H9 (cell line): Measurements from ENCODE around the gene MAD1L1. TPM values are rescaled to one million over a fixed set of nuclear protein-coding genes. Genes with fewer than 3 reads are reported as not detected.

ENCODE experiments used
- DNase-seq: peaks from one replicate; pipeline ENCODE4 v3.0.0-alpha.2; 2017
- H2AFZ ChIP-seq: one replicate; pipeline ENCODE4 v1.6.1; 2013; ENCODE audit warnings: mild to moderate bottlenecking, low read length, control low read depth, moderate library complexity
- H2AK5ac ChIP-seq: 2 replicates; pipeline ENCODE4 v1.6.1; 2013; ENCODE audit warnings: low read length, control low read depth, mixed read lengths; ENCODE audit not compliant: insufficient read length
- H2BK120ac ChIP-seq: one replicate; pipeline ENCODE4 v1.6.1; 2013; ENCODE audit warnings: low read depth, mild to moderate bottlenecking, low read length, control low read depth, inconsistent platforms; ENCODE audit not compliant: poor library complexity, severe bottlenecking
- H2BK12ac ChIP-seq: 2 replicates; pipeline ENCODE4 v1.6.1; 2013; ENCODE audit warnings: low read length, control low read depth, mixed read lengths, low read depth; ENCODE audit not compliant: insufficient read length
- H2BK15ac ChIP-seq: 2 replicates; pipeline ENCODE4 v1.6.1; 2013; ENCODE audit warnings: low read depth, low read length, control low read depth
- H2BK20ac ChIP-seq: one replicate; pipeline ENCODE4 v1.6.1; 2013; ENCODE audit warnings: low read depth, mild to moderate bottlenecking, low read length, control low read depth, inconsistent platforms; ENCODE audit not compliant: poor library complexity, severe bottlenecking
- H2BK5ac ChIP-seq: 2 replicates; pipeline ENCODE4 v1.6.1; 2013; ENCODE audit warnings: low read length, control low read depth, mixed read lengths; ENCODE audit not compliant: insufficient read length
- H3K14ac ChIP-seq: 2 replicates; pipeline ENCODE4 v1.6.1; 2013; ENCODE audit warnings: low read length, control low read depth; ENCODE audit not compliant: insufficient read depth
- H3K18ac ChIP-seq: 2 replicates; pipeline ENCODE4 v1.6.1; 2013; ENCODE audit warnings: low read depth, mild to moderate bottlenecking, mixed read lengths, low read length, control low read depth; ENCODE audit not compliant: insufficient read length
- H3K23ac ChIP-seq: 2 replicates; pipeline ENCODE4 v1.6.1; 2013; ENCODE audit warnings: low read length, control low read depth, mixed read lengths, low read depth; ENCODE audit not compliant: insufficient read length
- H3K23me2 ChIP-seq: 2 replicates; pipeline ENCODE4 v1.6.1; 2013; ENCODE audit warnings: low read depth, mild to moderate bottlenecking, mixed read lengths, low read length, control low read depth; ENCODE audit not compliant: insufficient read length, poor library complexity, severe bottlenecking
- H3K27ac ChIP-seq: 2 replicates; pipeline ENCODE4 v1.5.1; 2013; ENCODE audit warnings: low read length, control low read depth, mixed read lengths, low read depth; ENCODE audit not compliant: insufficient read length
- H3K27me3 ChIP-seq: 2 replicates; pipeline ENCODE4 v1.6.1; 2013; ENCODE audit warnings: low read length, control low read depth, inconsistent platforms; ENCODE audit not compliant: insufficient read depth
- H3K4ac ChIP-seq: 2 replicates; pipeline ENCODE4 v1.6.1; 2013; ENCODE audit warnings: low read depth, mild to moderate bottlenecking, control low read depth, inconsistent platforms, low read length, moderate library complexity
- H3K4me1 ChIP-seq: 2 replicates; pipeline ENCODE4 v1.6.1; 2013; ENCODE audit warnings: low read length, control low read depth, inconsistent platforms; ENCODE audit not compliant: insufficient read depth
- H3K4me2 ChIP-seq: 2 replicates; pipeline ENCODE4 v1.6.1; 2013; ENCODE audit warnings: low read length, control low read depth, mixed read lengths; ENCODE audit not compliant: insufficient read length, insufficient read depth
- H3K56ac ChIP-seq: 2 replicates; pipeline ENCODE4 v1.6.1; 2013; ENCODE audit warnings: low read depth, mild to moderate bottlenecking, mixed read lengths, low read length, control low read depth; ENCODE audit not compliant: insufficient read length
- H3K79me1 ChIP-seq: 2 replicates; pipeline ENCODE4 v1.6.1; 2013; ENCODE audit warnings: low read depth, mild to moderate bottlenecking, moderate library complexity, low read length, control low read depth, inconsistent platforms; ENCODE audit not compliant: insufficient read depth, poor library complexity, severe bottlenecking
- H3K79me2 ChIP-seq: 2 replicates; pipeline ENCODE4 v1.6.1; 2013; ENCODE audit warnings: low read length, control low read depth, inconsistent platforms; ENCODE audit not compliant: insufficient read depth
- H3K9ac ChIP-seq: 2 replicates; pipeline ENCODE4 v1.6.1; 2013; ENCODE audit warnings: low read length, control low read depth, mixed read lengths; ENCODE audit not compliant: insufficient read length; ENCODE audit errors: extremely low read depth
- H3K9me3 ChIP-seq: one replicate; pipeline ENCODE4 v1.6.1; 2013; ENCODE audit warnings: low read depth, low read length, inconsistent platforms; ENCODE audit not compliant: control insufficient read depth
- H3T11ph ChIP-seq: one replicate; pipeline ENCODE4 v1.6.1; 2013; ENCODE audit warnings: mild to moderate bottlenecking, low read length, control low read depth, inconsistent platforms
- H4K20me1 ChIP-seq: one replicate; pipeline ENCODE4 v1.6.1; 2013; ENCODE audit not compliant: control insufficient read depth, insufficient read length, insufficient read depth
- H4K5ac ChIP-seq: 2 replicates; pipeline ENCODE4 v1.6.1; 2013; ENCODE audit warnings: low read depth, mild to moderate bottlenecking, mixed read lengths, low read length, control low read depth; ENCODE audit not compliant: insufficient read length
- H4K8ac ChIP-seq: replicated peaks from 2 replicates; pipeline ENCODE4 v1.6.1; 2013; ENCODE audit warnings: low read length, control low read depth, mixed read lengths, low read depth; ENCODE audit not compliant: insufficient read length
- H4K91ac ChIP-seq: 2 replicates; pipeline ENCODE4 v1.6.1; 2013; ENCODE audit warnings: low read depth, mild to moderate bottlenecking, moderate library complexity, mixed read lengths, low read length, control low read depth; ENCODE audit not compliant: insufficient read length
- H3K27ac Mint-ChIP-seq, 3 experiments: 2 replicates in 2 of 3; 3 replicates in 1 of 3; pipeline ENCODE4 v1.8.0; 2020 to 2021; ENCODE audit warnings: mixed read lengths in 3 of 3, mild to moderate bottlenecking in 1 of 3, moderate library complexity in 1 of 3
- H3K27me3 Mint-ChIP-seq: 2 replicates; pipeline ENCODE4 v1.8.0; 2021; ENCODE audit warnings: low read depth, mild to moderate bottlenecking, moderate library complexity, mixed read lengths
- H3K36me3 Mint-ChIP-seq, 3 experiments: 2 replicates in 2 of 3; 3 replicates in 1 of 3; pipeline ENCODE4 v1.8.0; 2020 to 2021; ENCODE audit warnings: low read depth in 3 of 3, mixed read lengths in 3 of 3; ENCODE audit not compliant: insufficient read depth in 1 of 3
- H3K4me1 Mint-ChIP-seq, 2 experiments: 2 replicates each; pipeline ENCODE4 v1.8.0; 2020; ENCODE audit warnings: mixed read lengths in 2 of 2
- H3K4me3 Mint-ChIP-seq, 2 experiments: 2 replicates in 1 of 2; 3 replicates in 1 of 2; pipeline ENCODE4 v1.8.0; 2020 to 2021; ENCODE audit warnings: mild to moderate bottlenecking in 2 of 2, mixed read lengths in 2 of 2, moderate library complexity in 1 of 2
- H3K9me3 Mint-ChIP-seq, 2 experiments: 2 replicates in 1 of 2; 3 replicates in 1 of 2; pipeline ENCODE4 v1.8.0; 2020; ENCODE audit warnings: mild to moderate bottlenecking in 2 of 2, mixed read lengths in 2 of 2, moderate library complexity in 1 of 2
- CTCF ChIP-seq: fragments of 200-600 bp; sonication (generic); conservative IDR thresholded peaks from 3 replicates; pipeline ENCODE4 v1.8.0; 2021; ENCODE audit warnings: antibody characterized with exemption, mild to moderate bottlenecking
- WGBS: extraction: QIAGEN DNeasy Blood & Tissue Kit; methylation state at CpG from one replicate; pipeline ENCODE4 v1.1.7; 2013; ENCODE audit warnings: missing lambda C conversion rate, low lambda C conversion rate, mixed read lengths; ENCODE audit not compliant: insufficient read length; ENCODE audit errors: extremely low coverage; 5-methylcytosine and 5-hydroxymethylcytosine counted together
- total RNA-seq: library from RNA; stranded (reverse); gene quantifications from 2 replicates; pipeline ENCODE4 v1.2.1, GENCODE V29; 2021

MAD1L1 gene
- total RNA-seq, 1 experiment from 2014 or later: 39.0 TPM

DNA sequence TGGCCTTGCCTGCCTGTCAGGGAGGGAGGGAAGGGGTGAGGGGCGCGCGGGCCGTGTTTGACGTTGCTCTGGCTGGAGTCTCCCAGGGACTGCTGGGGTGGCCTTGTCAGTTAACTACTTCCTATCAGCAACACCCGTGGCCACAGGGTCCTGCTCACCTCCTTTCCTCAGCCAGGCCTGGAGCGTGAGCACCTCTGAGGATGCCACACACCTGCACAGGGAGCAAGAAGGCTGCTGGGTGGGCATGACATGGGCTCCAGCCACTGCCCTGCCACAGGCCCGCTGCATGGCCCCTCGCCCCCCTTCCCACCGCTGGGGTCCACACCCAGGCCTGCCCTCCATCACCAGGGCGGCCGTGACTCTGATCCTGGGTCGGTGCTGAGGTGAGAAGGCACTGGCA, 350.3 kb downstream of the MAD1L1 start:
- no peak for DNase-seq
- Histone ChIP-seq H3T11ph (no peak overlapping the region), H2BK15ac (no peak overlapping the region), H2AK5ac (no peak overlapping the region), H3K27ac (no peak overlapping the region), H4K91ac (no peak overlapping the region), H2BK20ac (no peak overlapping the region), H3K4me1 (no peaks in the 10 kb centered on the region), H3K18ac (no peak overlapping the region), H4K20me1 (no peaks in the 10 kb centered on the region), H3K23me2 (no peaks in the 10 kb centered on the region), H2BK120ac (no peak overlapping the region), H2BK5ac (no peak overlapping the region), H3K56ac (no peak overlapping the region), H3K23ac (no peak overlapping the region), H3K4me2 (no peak overlapping the region), H3K27me3 (no peaks in the 10 kb centered on the region), H2AFZ (no peak overlapping the region), H4K8ac (no peak overlapping the region), H3K9me3 (no peaks in the 10 kb centered on the region), H3K9ac (no peak overlapping the region), H3K79me2 (no peaks in the 10 kb centered on the region), H4K5ac (no peak overlapping the region), H3K4ac (no peak overlapping the region), H2BK12ac (no peak overlapping the region), H3K79me1 (no peaks in the 10 kb centered on the region), H3K14ac (no peak overlapping the region)
- no peak for TF ChIP-seq CTCF
- H3K27ac Mint-ChIP-seq: no peak overlapping the region
- H3K4me3 Mint-ChIP-seq: no peak overlapping the region
- no CpG with 5 or more reads among the region's 13 CpGs for WGBS
- H3K4me1 Mint-ChIP-seq: peaks cover 7% of the 10 kb centered on the region in 2 experiments
- peaks cover 8 to 18% (median 9%) of the 10 kb centered on the region in 3 experiments; a peak in 6 of 7 replicates for H3K36me3 Mint-ChIP-seq
- peaks cover 8 to 16% of the 10 kb centered on the region in 2 experiments for H3K9me3 Mint-ChIP-seq
- H3K27me3 Mint-ChIP-seq: no peaks in the 10 kb centered on the region
